Fibroblast of gingiva (primary cell): ENCODE results near the gene ABHD6.
"Not testable (repeated sequence)": the region's sequence is repeated elsewhere in the genome, so short reads cannot be mapped to it uniquely, and the experiment has no call there.

Experiments used
- DNase-seq: peaks from one replicate; pipeline ENCODE4 v3.0.0-alpha.2; 2011; ENCODE audit warnings: low read depth

ABHD6 gene, protein sequence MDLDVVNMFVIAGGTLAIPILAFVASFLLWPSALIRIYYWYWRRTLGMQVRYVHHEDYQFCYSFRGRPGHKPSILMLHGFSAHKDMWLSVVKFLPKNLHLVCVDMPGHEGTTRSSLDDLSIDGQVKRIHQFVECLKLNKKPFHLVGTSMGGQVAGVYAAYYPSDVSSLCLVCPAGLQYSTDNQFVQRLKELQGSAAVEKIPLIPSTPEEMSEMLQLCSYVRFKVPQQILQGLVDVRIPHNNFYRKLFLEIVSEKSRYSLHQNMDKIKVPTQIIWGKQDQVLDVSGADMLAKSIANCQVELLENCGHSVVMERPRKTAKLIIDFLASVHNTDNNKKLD

DNA sequence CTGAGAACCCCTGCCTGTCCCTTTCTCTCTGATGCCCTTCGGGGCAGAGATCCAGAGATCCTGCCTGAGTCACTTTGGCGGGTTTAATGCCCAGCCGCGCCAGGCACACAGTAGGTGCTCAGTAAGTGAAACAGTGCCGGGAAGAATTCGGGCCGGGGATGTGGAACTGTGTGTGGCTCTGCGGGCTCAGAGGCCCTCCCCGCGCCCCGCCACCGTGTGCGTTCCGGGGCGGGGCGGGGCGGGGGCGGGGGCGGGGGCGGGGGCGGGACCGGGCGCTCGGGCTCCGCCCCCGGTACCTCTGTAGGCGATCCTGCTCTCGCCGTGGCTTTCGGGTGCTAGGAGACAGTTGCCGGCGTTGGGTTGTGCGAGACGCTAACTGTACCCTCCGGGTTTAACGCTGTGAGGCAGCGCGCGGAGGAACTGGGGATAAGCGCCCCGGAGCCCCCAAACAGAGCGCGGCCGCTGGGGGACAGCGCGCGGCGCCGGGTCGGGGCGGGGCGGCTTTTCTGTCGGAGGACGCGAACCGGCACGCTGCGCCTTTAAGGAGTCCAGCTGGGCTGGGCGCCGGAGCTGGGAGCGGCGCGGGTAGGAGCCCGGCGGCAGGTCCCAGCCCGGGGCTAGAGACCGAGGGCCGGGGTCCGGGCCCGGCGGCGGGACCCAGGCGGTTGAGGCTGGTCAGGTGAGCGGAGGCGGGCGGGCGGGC is at the start of gene ABHD6:
Gene ABHD6, plus strand, starts transcription at position 555 of the 703 bp plus-strand sequence. CDS start 18,795 bp downstream, outside the sequence.
- peak; percentile 59 for DNase-seq

DNA sequence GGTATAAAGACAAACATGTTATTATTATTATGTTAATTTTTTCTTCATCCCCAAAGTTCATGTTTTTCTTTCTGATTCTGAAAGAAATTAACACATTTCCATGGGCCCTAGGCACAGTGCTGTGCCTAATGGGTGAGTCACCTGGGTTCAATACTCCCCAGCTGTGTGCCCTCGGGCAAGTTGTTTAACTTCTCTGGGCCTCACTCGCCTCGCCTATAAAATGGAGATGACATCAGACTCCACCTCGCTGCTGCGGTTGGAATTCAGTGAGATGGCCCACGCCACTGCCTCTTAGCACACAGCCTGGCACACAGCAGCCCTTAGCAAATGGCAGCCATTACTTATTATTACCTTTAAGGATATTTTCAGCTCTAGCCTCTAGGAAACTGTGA is 49.4 kb upstream of the ABHD6 start:
- DNase-seq, result no peak

DNA sequence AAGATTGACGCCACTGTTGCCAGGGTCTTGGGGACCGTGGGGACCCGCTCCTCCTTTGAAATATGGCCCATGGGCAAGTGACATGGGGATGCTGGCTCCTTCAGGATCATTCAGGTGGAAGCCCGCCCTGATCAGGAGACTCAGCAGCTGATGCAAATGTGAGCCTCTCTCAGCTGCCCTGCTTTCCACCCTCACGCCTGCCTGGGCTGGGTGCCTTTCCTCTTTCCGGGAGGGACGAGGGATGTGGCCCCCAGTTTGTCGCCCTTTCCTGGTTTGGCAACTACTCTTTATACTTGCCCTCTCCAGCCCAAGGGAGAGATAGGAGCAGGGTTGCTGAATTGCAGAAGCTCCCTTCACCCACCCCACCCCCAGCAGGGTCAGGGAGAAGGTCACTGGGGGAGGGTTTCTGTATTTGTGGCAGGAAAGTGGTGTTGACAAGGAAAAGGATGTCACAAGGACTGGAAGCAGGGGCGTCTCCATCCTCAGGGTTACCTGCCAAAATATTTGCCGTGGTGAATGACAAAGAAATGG is 48.6 kb upstream of the ABHD6 start:
- no peak for DNase-seq

DNA sequence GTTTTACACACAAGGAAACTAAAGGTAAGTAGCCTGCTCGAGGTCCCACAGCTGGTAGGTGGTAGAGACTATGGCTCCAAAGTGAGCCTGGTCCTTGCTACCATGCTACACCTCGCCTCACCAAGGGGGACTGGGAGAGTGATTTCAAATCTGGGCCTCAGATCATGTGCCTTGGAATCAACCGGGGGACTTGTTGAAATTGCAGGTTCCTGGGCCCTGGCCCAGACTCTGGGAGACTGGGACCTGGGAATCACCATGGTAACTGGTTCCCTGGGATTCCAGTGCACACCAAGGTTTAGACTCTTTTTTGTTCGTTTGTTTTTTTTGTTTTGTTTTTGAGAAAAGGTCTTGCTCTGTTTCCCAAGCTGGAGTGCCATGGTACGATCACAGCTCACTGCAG is 47.9 kb upstream of the ABHD6 start:
- no peak for DNase-seq

DNA sequence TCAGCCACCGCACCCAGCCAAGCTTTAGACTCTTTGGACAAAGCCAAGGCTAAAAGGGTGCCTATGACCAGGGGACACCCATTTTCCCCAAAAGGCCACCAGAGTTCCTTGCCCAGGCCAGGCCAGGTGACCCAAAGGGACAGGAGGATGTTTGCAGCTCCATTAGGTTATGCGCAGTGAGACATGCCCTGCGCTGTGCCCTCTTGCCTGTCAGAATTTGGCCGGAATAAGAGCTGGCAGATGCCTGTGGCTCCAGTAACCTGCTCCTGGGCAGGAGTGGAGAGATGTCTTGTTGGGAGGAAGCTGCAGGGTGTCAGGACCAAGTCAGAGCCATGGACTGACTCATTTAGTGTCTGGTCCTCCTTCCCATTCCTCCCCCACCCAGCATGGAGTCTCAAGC is 47.3 kb upstream of the ABHD6 start:
- no peak for DNase-seq

DNA sequence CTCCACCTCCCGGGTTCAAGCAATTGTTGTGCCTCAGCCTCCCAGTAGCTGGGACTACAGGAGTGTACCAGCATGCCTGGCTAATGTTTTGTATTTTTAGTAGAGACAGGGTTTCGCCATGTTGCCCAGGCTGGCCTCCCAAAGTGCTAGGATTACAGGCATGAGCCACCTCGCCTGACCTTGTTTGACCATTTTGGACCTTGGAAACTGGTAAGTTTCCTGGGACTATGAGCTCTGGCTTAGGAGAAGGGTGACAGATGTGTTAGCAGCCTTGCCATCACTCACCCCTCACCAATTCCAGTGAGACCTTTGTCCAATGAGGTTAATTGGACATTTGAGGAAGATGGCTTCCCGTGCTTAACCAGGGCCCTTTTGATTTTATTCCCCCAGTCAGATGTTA is 46.7 kb upstream of the ABHD6 start:
- no peak for DNase-seq

DNA sequence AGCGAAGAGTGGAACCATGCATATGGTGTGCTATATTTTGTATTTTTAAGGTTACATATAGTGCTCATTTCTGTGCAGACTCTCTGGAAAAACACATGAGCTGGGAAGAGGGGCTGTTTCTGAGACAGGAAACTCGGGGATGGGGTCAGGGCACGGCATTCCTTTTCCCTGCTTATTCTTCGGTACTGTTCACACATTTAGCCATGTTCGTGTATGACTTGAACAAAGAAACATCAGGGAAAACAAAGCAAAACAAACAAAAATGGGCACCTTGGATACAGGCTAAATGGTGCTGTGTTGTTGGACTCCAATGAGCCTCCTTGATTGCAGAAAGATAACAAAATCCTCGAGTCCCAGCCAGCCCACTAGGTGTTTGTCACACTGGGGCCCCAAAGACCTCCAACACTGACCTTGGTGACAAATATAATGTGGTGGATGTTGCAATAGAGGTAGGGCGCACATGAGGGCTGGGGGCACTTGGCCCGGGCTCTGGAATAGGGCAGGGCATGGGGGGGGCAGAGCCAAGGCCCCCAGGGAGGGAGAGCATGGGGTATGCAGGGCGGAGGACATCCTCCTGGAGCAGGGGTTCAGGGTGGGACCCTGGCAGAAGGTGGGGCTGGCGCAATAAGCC is 46.1 kb upstream of the ABHD6 start:
- no peak for DNase-seq

DNA sequence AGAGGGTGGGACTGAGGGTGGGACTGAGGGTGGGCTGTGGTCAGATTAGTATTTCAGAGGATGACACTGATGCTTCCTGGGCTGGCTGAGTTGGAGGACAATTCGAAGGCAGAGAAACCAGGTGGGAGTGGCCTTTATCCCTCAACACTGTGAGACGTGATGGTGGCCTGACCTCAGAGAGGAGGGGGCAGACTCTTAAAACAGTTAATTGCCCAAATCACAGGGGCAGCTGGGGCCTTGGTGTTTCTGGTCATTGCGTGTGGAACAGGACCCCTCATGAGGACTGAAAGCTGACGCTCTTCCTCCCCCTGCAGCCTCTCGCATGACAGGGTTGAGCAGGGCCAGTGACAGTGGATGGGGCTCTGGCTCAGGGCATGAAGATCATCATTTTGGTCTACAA is 45.5 kb upstream of the ABHD6 start:
- no peak for DNase-seq

DNA sequence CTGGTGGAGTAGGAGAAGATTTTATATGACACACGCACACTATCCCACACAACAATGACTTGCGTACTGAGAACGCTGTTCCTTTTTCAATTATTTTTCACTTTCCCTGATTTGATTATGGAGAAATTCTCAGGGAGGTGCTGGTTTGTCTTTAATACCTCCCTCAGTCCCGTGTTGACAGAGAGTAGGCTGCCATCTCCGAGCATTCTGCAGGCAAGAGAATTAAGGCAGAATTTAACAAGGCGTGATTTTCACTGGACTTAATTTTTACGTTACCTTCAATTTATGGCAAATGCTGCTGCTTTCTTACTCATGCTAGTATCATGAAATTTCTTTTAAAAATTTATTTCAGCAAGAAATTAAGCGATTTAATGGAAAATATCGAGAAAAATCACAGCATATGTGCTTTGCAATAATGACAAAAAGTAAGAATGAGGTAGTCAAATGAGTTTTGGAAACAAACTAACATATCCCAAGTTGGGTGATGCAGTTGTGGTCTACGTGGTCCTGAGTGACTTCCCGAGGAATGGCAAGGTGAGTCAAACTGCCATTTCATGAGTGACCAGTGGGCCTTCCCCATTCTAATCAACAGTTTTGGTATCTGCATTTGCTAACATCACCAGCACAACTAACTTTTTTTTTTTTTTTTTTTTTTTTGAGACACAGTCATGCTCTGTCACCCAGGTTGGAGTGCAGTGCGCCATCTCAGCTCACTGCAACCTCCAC is 43.7 kb upstream of the ABHD6 start:
- no peak for DNase-seq

DNA sequence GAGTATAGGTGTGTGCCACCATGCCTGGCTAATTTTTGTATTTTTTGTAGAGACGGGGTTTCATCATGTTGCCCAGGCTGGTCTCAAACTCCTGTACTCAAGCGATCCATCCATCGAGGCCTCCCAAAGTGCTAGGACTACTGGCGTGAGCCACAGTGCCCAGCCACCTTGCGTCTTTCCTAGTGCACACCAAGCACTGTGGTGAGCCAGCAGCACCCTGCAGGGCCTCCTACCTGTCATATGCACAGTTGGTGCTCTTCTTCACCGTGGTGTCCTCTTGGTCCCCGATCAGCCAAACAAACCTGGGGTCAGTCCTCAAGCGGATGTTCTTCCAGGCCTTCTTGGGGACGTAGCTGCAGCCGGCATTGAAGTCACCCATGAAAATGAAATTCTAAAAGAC is 40.0 kb upstream of the ABHD6 start:
- no peak for DNase-seq

DNA sequence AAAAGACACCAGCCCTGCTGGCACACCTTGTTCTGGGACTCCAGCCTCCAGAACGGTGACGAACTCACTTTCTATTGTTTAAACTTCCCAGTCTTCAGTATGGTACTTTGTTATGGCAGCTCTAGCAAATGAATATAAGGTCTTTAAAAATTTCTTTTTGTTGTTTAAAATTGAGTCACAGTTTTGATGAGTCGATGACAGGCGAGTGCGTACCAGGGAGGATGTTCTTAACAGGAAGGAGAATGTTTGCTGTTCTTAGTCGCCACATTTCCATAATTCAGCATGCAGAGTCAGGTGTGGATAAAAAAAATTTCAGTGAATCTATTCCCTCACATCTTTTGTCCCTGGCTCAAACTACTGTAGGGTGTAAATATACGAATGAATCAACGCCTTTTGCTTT is 39.2 kb upstream of the ABHD6 start:
- no peak for DNase-seq

DNA sequence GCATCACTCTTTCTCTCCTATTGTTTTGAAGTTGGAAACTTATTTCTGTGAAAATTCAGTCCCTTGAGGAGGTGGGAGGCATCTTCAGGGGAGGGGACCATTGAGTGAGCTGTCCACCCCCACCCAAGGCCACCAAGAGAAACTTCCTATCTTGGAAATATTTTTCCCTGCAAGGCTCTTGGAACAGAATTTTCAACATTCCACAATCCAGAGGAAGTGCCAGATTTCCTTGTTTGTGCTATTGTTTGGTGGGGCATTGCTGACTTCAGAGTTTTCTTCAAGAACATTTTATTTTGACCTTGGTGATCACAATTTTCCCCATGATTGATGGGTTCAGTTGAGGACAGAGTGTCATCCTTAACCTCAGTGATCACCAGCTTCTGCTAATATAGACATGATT is 38.8 kb upstream of the ABHD6 start:
- DNase-seq, result no peak

DNA sequence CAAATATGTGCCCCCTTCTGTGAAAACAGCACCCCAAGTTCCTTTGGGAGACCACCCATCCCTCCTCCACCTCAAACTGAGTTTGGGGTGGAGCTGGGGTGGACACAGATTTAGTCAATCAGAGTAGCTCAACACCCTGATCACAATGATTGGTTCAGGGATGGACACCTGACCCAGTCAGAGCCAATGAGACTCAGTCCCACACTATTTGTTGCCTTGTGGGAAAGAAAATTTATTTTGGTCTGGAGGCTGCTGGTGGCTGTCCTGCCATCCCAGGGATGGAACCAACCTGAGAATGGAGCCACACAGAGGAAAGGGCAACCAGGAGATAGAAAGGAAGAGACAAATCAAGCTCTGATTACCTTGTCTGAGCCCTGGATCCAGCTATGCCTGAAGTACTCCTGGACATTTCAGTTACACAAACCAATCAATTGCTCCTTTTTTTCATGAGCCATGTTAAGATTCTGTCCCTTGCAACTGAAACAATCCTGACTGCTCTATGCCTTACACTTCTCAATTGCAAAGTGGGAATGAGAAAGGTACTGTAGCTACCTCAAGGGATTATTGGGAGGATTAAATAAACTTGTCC is 37.4 kb upstream of the ABHD6 start:
- no peak for DNase-seq

DNA sequence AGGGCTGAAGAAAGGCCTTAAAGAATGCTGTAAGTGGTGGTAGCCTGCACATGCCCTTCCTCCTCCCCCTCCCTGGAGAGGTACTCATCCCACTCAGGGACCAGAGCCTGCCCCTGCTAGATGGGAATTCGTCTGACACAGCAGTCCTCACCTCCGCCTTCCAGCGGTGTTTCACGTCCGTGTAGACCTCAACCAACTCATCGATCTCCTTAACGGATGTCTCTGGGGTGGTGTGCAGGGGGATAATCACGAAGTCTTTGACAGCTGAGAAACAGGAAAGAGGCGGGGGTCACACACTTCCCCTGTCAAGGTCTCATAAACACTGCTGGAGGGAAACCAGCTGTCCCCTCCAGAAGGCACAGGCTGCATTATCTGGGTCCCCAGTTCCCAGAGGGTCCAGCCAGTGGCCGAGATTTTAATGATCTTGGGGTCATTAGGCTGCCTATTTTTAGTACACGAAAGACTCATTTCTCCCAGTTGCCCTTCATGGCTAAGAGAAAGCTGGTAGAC is 36.7 kb upstream of the ABHD6 start:
- no peak for DNase-seq

DNA sequence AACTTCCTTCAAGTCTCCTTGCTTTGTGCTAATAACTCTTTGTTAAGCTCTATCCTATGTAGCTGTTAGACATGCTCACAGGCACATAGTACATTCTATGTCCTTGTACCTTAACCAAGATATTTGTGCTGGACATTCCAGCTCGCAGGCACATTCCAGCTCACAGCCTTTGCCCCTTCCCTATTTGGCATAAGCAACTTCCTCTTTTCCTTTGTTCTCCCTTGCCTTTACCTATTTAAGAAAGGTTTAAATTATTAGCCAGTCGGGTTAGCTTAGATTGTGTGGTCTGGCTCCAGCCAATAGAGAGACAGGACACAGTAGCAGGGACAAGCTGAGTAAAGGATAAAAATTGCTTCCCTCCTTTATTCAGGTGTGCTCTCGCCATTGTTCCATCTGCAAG is 36.1 kb upstream of the ABHD6 start:
- DNase-seq, result not testable (repeated sequence)

DNA sequence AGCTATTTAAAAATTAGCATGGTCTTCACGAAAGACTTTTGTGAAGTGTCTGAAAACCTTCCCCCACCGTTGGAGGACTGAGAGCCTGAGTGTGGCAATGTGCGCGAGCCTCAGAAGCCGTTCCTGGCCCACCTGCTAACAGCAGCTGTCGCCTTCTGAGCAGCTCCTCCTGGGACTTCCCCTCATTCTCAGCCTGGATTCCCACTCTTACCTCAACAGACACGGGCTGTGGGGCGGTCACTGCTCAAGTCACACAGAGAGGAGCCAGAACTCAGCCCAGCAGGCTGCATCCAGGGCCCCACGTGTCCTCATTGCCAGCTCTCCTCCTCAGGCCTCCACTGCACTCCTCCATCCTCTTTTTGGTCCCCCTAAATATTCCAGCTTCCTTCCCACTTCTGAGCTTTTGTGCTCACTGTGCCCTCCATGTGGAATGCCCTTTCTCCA is 34.7 kb upstream of the ABHD6 start:
- no peak for DNase-seq

DNA sequence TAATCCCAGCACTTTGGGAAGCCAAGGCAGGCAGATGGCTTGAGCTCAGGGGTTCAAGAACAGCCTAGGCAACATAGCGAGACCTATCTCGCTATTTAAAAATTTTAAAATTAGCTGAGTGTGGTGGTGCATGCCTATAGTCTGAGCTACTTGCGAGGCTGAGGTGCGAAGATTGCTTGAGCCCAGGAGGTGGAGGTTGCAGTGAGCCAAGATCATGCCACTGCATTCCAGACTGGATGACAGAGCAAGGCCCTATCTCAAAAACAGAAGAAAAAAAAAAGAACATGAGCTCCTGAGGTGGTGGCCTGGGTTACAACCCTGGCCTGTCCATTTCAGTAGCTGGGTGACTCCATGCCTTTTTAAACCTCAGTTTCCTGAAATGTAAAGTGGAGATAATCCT is 34.1 kb upstream of the ABHD6 start:
- DNase-seq, result no peak

DNA sequence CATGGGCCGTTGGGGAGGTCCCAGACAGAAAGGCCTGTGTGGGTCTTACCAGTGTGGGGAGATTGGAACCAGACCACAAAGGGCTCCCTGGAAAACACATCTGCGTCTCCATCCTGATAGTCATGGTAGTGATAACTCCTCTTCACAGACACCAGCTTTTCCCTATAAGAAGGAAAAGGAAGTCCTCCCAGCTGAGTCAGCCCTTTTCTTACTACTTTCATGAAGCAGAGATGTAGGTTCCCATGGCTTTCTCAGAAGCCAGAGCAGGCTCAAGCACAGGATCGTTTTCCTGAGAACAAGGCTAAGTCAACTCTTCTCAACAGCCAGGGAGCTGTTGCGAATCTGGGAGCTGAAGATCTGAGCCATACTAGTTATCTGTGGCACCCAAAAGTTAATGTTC is 32.9 kb upstream of the ABHD6 start:
- no peak for DNase-seq

DNA sequence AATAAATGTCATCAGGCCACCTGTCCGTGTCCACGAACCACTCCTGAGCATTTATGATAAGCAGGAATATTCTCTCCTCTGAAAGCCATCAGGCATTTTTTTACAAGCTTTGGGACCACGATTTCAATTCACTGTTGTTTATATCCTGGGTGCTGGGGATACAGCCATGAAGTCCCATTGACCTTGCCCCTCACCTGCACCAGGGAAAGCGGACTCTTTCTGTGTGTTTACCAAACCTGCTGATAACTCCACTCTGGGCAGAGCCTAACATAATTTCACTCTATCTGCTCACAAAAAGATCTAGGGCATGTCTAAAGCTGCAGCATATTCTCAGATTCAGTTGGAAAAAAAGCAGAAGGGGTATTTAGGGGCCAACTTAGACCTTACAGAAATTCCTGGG is 31.6 kb upstream of the ABHD6 start:
- DNase-seq, result no peak

DNA sequence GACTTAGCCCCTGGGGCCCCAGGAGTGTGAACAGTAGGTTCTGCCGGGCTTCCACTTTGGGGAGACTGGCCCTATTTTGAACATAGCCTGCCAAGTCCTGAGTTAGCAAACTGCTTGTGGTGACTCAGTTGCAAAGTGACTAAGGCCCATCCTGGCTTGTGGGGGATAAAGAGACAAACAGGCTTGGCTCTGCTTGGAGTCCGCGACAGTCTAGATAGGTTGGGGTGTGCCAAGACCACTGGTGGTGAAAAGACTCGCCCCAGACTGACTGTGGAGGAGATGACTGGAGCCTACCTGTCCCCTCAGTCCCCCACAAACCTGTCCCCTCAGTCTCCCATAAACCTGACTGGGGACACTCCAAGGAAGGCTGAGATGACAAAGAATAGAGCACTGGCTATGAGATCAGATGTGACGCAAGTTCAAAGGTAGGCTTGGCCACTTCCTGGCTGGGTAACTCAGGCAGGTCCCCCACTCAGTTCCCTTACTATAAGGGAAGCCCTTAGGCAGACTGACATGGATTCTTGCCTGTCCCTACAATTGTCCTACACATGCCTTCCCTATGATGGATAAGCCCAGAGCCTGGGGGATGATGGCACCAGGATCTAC is 31.1 kb upstream of the ABHD6 start:
- peak; percentile 7 for DNase-seq

DNA sequence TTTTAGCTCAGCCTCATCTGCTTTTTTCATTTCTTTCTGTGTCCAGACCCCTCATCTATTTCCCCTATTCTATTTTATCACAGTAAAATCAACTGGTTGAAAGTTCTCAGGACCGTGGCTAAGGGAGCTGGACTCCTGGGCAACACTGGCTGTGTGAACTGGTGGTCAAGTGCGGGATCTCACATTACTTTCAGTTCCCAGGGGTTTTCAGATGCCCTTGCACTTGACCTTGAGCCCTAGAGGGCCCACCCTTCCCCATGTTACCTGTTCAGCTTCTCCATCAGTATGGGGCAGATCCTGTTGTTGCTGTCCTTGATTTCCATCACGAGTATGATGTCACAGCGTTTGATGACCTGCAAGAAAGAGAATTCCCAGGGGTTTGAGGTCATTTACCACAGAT is 29.6 kb upstream of the ABHD6 start:
- DNase-seq, result no peak
